ENCODE measurements around the gene PHF19.

DNA sequence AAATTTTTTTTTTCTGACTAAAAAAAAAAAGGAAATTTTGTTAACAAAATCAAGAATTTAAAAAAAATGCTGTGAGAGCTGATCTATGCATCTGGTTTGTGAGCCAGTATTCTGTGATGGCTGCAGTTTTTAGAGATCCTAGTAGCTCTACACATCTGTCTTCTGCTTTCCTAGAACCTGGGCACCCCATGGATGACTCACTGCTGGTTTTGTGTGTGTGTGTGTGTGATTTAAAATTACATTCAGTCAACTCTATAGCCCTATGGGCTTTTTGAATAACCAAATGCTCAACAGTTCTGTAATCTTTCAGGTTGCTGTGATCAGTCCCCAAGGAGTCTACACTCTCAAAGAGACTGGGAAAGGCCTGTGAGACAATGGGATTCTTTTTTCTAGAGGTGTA is 31.7 kb downstream of the PHF19 start:
- TF ChIP-seq, protein P1, sequence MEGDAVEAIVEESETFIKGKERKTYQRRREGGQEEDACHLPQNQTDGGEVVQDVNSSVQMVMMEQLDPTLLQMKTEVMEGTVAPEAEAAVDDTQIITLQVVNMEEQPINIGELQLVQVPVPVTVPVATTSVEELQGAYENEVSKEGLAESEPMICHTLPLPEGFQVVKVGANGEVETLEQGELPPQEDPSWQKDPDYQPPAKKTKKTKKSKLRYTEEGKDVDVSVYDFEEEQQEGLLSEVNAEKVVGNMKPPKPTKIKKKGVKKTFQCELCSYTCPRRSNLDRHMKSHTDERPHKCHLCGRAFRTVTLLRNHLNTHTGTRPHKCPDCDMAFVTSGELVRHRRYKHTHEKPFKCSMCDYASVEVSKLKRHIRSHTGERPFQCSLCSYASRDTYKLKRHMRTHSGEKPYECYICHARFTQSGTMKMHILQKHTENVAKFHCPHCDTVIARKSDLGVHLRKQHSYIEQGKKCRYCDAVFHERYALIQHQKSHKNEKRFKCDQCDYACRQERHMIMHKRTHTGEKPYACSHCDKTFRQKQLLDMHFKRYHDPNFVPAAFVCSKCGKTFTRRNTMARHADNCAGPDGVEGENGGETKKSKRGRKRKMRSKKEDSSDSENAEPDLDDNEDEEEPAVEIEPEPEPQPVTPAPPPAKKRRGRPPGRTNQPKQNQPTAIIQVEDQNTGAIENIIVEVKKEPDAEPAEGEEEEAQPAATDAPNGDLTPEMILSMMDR (IDR thresholded peaks at IDR 0.05): no peak
- no peak for TF ChIP-seq POLR2A (IDR thresholded peaks at IDR 0.05)

Data from ovary (tissue), 3 donors.